ENCODE results near the gene DXO.

DXO gene

GRCh38 chr6:31952890-31953289, 19.0 kb downstream of the DXO start:
- H3K36me3 ChIP-seq = peaks cover 69% of the 10 kb centered on the region
- TF ChIP-seq CTCF (IDR thresholded peaks at IDR 0.05; ENCODE audit: low read depth, low read length) = no peak
- no peak overlapping the region for H3K4me3 ChIP-seq (ENCODE audit: low read depth, low read length)
- no peak overlapping the region for H3K27ac ChIP-seq
- no peaks in the 10 kb centered on the region for H3K27me3 ChIP-seq (ENCODE audit: insufficient read depth, low read depth, severe bottlenecking)
- H3K9me3 ChIP-seq (ENCODE audit: severe bottlenecking) = no peaks in the 10 kb centered on the region
- DNase-seq = no peak

DNA sequence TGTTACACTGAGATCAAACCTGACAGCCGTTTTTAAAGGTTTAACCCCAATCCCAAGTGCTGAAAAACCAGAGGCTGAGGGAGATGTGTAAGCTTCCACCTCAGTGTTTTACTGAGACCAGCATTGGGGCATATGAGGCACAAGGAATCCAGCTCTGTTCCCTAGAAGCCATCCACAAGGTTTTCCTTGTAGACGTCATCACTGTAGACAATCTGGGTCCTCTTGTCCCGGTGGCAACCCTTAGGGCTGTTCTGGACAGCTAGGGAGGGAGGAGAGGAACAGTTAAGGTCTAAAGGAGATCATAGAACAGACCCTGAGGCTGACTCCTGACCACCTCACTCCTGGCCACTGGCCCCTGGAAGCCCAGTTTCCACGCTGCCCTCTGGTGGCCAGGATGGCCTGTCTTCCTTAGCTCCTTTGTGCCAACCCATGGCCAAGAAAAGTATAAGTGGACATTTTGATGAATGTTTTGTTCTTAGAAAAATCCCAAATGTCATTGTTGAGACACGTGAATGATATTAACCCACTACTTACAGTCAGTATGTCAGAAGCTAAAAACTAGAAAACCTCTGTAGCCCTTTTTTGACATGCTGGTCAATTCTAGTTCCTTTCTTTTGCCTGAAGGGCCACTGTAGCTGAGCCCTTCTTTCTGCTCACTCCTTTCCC, 19.7 kb downstream of the DXO start:
- Histone ChIP-seq H3K4me3 (ENCODE audit: low read depth, low read length) (no peak overlapping the region), H3K36me3 (peaks cover 66% of the 10 kb centered on the region), H3K27me3 (ENCODE audit: insufficient read depth, low read depth, severe bottlenecking) (no peaks in the 10 kb centered on the region), H3K27ac (no peak overlapping the region), H3K9me3 (ENCODE audit: severe bottlenecking) (no peaks in the 10 kb centered on the region)
- peak; percentile 98 for TF ChIP-seq CTCF (IDR thresholded peaks at IDR 0.05; ENCODE audit: low read depth, low read length)
- peak; percentile 83 for DNase-seq

GRCh38 chr6:31949926-31950548, 21.9 kb downstream of the DXO start:
- no peaks in the 10 kb centered on the region for H3K9me3 ChIP-seq (ENCODE audit: severe bottlenecking)
- no peak overlapping the region for H3K27ac ChIP-seq
- H3K36me3 ChIP-seq = peaks cover 44% of the 10 kb centered on the region

DNA sequence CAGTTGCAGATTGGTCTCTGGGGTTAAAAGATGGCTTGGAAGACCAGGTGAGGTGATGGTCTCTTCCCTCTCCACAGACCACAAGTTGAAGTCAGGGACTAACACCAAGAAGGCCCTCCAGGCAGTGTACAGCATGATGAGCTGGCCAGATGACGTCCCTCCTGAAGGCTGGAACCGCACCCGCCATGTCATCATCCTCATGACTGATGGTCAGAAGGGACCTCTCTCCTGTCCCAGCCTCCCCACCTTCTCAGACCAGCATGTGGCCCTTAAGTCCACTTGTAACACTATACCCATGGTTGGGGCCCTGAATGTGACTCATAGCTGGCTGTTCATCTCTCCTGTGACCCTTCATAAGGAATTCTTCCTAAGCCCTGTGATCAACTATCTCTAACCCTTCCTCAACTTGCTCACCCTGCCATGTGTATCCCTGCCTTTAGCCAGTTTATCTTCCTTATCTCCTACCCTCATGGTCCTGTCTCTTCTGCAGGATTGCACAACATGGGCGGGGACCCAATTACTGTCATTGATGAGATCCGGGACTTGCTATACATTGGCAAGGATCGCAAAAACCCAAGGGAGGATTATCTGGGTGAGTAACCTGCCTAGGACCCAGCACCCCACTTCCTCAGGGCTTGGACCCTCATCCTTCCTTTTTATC, 23.1 kb downstream of the DXO start:
- no peak overlapping the region for H3K4me3 ChIP-seq (ENCODE audit: low read depth, low read length)
- no peaks in the 10 kb centered on the region for H3K27me3 ChIP-seq (ENCODE audit: insufficient read depth, low read depth, severe bottlenecking)
- no peak overlapping the region for H3K27ac ChIP-seq
- TF ChIP-seq CTCF (IDR thresholded peaks at IDR 0.05; ENCODE audit: low read depth, low read length) = no peak
- no peaks in the 10 kb centered on the region for H3K9me3 ChIP-seq (ENCODE audit: severe bottlenecking)
- peaks cover 32% of the 10 kb centered on the region for H3K36me3 ChIP-seq
- no peak for DNase-seq

More at GRCh38 chr6:31949926-31950548, 21.9 kb downstream of the DXO start:
- Histone ChIP-seq H3K27me3 (ENCODE audit: insufficient read depth, low read depth, severe bottlenecking) (no peaks in the 10 kb centered on the region), H3K4me3 (ENCODE audit: low read depth, low read length) (no peak overlapping the region)
- DNase-seq = no peak
- no peak for TF ChIP-seq CTCF (IDR thresholded peaks at IDR 0.05; ENCODE audit: low read depth, low read length)

GRCh38 chr6:31948306-31948705, 23.6 kb downstream of the DXO start:
- no peak for DNase-seq
- no peak overlapping the region for H3K27ac ChIP-seq
- H3K4me3 ChIP-seq (ENCODE audit: low read depth, low read length) = no peak overlapping the region
- no peaks in the 10 kb centered on the region for H3K27me3 ChIP-seq (ENCODE audit: insufficient read depth, low read depth, severe bottlenecking)
- TF ChIP-seq CTCF (IDR thresholded peaks at IDR 0.05; ENCODE audit: low read depth, low read length) = no peak
- no peaks in the 10 kb centered on the region for H3K9me3 ChIP-seq (ENCODE audit: severe bottlenecking)
- peaks cover 27% of the 10 kb centered on the region for H3K36me3 ChIP-seq
